ENCODE data around the gene MAN1A1.

DNA sequence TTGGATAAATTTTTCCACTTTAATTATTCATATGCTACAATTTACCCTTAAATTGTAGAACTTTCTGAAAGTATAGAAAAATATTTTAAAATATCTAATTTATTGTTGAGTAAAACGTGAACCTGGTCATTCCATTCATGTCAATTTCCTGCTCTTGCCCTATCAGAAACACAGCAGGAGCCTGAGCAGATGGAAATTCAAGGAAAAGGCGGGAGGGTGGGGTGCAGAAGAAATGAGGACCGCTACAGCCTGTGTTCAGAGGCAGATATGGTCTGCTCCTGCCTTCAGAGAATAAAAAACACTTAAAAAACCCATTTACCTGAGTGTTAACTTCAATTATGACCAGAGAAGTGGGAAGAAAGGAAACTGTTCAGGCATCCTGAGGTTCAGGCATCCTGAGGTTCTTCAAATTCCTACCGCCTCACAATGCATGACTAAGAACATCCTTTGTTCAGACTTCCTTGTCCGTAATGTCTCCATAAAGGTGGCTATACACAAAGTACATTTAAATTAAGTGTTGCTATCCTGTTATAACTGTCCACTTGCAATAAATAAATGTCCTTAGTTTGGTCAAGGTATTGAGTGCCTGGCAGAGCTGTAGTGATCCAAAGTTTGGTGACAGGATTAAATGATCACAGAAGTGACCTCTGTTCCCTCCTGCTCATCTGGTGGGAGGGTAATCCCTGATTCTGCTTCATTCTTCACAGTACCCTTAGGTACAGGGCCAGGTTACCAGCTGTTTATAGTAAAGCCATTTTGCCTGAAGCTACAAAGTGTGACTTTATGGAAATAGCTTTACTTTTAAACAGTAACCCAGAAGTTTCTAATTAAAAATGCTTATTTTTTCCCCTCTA lies 109.1 kb downstream of the MAN1A1 start:
- TF ChIP-seq SIN3A (IDR thresholded peaks at IDR 0.05; ENCODE audit: borderline replicate concordance, insufficient read depth, low read length) (no peak), POLR2AphosphoS5 (IDR thresholded peaks at IDR 0.05; ENCODE audit: low read depth, low read length) (no peak), TAF1 (IDR thresholded peaks at IDR 0.05; ENCODE audit: borderline replicate concordance, insufficient read depth, low read length) (no peak), FOXP2 (optimal IDR thresholded peaks at IDR 0.05; ENCODE audit: borderline replicate concordance, extremely low read depth, extremely low read length, insufficient read depth) (no peak)
- TF ChIP-seq, protein P1, sequence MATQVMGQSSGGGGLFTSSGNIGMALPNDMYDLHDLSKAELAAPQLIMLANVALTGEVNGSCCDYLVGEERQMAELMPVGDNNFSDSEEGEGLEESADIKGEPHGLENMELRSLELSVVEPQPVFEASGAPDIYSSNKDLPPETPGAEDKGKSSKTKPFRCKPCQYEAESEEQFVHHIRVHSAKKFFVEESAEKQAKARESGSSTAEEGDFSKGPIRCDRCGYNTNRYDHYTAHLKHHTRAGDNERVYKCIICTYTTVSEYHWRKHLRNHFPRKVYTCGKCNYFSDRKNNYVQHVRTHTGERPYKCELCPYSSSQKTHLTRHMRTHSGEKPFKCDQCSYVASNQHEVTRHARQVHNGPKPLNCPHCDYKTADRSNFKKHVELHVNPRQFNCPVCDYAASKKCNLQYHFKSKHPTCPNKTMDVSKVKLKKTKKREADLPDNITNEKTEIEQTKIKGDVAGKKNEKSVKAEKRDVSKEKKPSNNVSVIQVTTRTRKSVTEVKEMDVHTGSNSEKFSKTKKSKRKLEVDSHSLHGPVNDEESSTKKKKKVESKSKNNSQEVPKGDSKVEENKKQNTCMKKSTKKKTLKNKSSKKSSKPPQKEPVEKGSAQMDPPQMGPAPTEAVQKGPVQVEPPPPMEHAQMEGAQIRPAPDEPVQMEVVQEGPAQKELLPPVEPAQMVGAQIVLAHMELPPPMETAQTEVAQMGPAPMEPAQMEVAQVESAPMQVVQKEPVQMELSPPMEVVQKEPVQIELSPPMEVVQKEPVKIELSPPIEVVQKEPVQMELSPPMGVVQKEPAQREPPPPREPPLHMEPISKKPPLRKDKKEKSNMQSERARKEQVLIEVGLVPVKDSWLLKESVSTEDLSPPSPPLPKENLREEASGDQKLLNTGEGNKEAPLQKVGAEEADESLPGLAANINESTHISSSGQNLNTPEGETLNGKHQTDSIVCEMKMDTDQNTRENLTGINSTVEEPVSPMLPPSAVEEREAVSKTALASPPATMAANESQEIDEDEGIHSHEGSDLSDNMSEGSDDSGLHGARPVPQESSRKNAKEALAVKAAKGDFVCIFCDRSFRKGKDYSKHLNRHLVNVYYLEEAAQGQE (IDR thresholded peaks at IDR 0.05; ENCODE audit: insufficient read depth in 1 of 2, low read depth in 2 of 2, low read length in 2 of 2): no peak
